ENCODE results near the gene RUNX2.

DNA sequence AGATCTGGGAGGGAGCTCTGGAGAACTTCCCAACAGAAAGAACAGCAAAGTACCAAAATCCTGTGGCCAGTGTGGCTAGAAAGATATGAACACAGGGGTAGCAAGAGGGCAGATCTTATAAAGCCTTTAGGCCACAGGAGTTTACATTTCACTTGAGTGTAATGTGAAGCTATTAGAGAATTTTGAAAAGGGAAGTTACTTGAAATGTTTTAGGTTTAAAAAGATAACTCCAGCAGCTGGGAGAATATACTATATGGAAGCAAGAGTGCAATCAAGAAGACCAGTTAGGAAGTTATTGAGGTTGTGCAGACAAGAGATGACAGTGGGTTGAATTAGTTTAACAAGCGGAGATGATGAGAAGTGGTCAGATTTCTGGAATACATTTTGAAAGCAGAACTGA is 41.7 kb downstream of the RUNX2 start:
- TF ChIP-seq, protein P1, sequence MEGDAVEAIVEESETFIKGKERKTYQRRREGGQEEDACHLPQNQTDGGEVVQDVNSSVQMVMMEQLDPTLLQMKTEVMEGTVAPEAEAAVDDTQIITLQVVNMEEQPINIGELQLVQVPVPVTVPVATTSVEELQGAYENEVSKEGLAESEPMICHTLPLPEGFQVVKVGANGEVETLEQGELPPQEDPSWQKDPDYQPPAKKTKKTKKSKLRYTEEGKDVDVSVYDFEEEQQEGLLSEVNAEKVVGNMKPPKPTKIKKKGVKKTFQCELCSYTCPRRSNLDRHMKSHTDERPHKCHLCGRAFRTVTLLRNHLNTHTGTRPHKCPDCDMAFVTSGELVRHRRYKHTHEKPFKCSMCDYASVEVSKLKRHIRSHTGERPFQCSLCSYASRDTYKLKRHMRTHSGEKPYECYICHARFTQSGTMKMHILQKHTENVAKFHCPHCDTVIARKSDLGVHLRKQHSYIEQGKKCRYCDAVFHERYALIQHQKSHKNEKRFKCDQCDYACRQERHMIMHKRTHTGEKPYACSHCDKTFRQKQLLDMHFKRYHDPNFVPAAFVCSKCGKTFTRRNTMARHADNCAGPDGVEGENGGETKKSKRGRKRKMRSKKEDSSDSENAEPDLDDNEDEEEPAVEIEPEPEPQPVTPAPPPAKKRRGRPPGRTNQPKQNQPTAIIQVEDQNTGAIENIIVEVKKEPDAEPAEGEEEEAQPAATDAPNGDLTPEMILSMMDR (IDR thresholded peaks at IDR 0.05; ENCODE audit: low read depth, low read length, missing input control) = no peak
- TF ChIP-seq MAX (IDR thresholded peaks at IDR 0.05) (no peak), TAF1 (conservative IDR thresholded peaks at IDR 0.05) (no peak), HNF4A (conservative IDR thresholded peaks at IDR 0.05) (no peak)
- TF ChIP-seq, protein P2, sequence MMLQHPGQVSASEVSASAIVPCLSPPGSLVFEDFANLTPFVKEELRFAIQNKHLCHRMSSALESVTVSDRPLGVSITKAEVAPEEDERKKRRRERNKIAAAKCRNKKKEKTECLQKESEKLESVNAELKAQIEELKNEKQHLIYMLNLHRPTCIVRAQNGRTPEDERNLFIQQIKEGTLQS (IDR thresholded peaks at IDR 0.05) = no peak

Measured in liver (tissue), 3 donors.